Measurements from ENCODE around the gene NPSR1. TPM values are rescaled to one million over a fixed set of nuclear protein-coding genes. Genes with fewer than 3 reads are reported as not detected.

NPSR1 gene
- total RNA-seq, 1 experiment from 2014 or later = not detected

DNA sequence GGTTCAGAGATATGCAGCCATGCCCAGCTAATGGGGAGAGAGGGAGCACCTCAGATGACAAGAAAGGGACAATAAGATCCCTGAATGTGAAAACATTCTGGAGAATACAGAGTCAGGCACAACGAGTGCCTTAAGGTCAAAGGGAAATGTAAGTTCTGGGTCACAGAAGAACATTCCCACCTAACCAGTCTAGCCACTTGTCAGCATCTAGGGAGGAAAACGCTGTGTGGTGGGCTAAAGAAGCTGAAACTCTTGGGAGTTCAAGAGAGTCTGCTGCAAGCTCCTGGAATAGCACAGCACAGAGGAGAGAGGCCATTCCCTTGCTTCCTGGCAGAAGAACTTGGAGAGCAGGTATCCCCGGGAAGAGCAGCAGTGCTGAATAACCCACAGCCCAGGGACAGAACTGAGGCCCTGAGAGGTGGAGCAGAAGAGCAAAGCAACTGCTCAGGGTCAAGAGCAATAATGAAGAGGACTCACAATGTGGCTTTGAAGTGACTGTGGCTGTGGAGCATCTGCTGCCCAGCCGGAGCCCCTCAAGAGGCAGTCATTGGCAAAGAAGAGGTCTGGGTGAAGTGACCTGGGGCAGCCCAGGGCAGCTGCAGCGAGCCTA lies 182.3 kb downstream of the NPSR1 start:
- Histone ChIP-seq H3K4me1 (ENCODE audit: insufficient read depth, low read length) (0 out of 2 replicates have a peak, but pooled peaks cover 3% of the 10 kb centered on the region), H4K20me1 (ENCODE audit: control insufficient read depth, insufficient read depth, insufficient read length) (no peaks in the 10 kb centered on the region), H2BK12ac (ENCODE audit: insufficient read length, low read depth, low read length) (no peak overlapping the region), H3K18ac (ENCODE audit: insufficient read length, low read depth, low read length) (no peak overlapping the region), H3K23me2 (ENCODE audit: insufficient read length, low read depth, low read length, poor library complexity, severe bottlenecking) (no peaks in the 10 kb centered on the region), H2BK15ac (ENCODE audit: low read depth, low read length) (no peak overlapping the region), H3K27me3 (ENCODE audit: insufficient read depth, low read length) (no peaks in the 10 kb centered on the region), H4K5ac (ENCODE audit: insufficient read length, low read depth, low read length) (no peak overlapping the region), H3K79me2 (ENCODE audit: insufficient read depth, low read length) (no peaks in the 10 kb centered on the region), H3K9ac (ENCODE audit: extremely low read depth, insufficient read length, low read length) (no peak overlapping the region), H3K79me1 (ENCODE audit: insufficient read depth, low read depth, low read length, poor library complexity, severe bottlenecking) (no peaks in the 10 kb centered on the region), H4K91ac (ENCODE audit: insufficient read length, low read depth, low read length) (no peak overlapping the region), H2BK20ac (ENCODE audit: low read depth, low read length, poor library complexity, severe bottlenecking) (no peak overlapping the region), H3K23ac (ENCODE audit: insufficient read length, low read depth, low read length) (no peak overlapping the region), H3K14ac (ENCODE audit: insufficient read depth, low read length) (no peak overlapping the region), H2AK5ac (ENCODE audit: insufficient read length, low read length) (no peak overlapping the region), H3K56ac (ENCODE audit: insufficient read length, low read depth, low read length) (no peak overlapping the region), H2BK5ac (ENCODE audit: insufficient read length, low read length) (no peak overlapping the region), H3T11ph (ENCODE audit: low read length) (no peak overlapping the region), H3K4me2 (ENCODE audit: insufficient read depth, insufficient read length, low read length) (no peak overlapping the region), H4K8ac (replicated peaks; ENCODE audit: insufficient read length, low read depth, low read length) (no peak overlapping the region), H3K4ac (ENCODE audit: low read depth, low read length) (no peak overlapping the region), H2BK120ac (ENCODE audit: low read depth, low read length, poor library complexity, severe bottlenecking) (no peak overlapping the region), H2AFZ (ENCODE audit: low read length) (no peak overlapping the region), H3K27ac (ENCODE audit: insufficient read length, low read depth, low read length) (no peak overlapping the region), H3K9me3 (ENCODE audit: control insufficient read depth, low read depth, low read length) (no peaks in the 10 kb centered on the region)
- Mint-ChIP-seq H3K36me3 (ENCODE audit: insufficient read depth in 1 of 3, low read depth in 3 of 3) (peaks cover 0 to 15% (median 0%) of the 10 kb centered on the region in 3 experiments; a peak in 2 of 7 replicates), H3K27ac (no peak overlapping the region; a peak in 1 of 7 replicates), H3K4me3 (no peak overlapping the region), H3K4me1 (peaks cover 5 to 19% of the 10 kb centered on the region in 2 experiments), H3K27me3 (ENCODE audit: low read depth) (no peaks in the 10 kb centered on the region; the same call in 1 of the 2 replicates), H3K9me3 (peaks cover 8 to 14% of the 10 kb centered on the region in 2 experiments)
- DNase-seq = no peak
- TF ChIP-seq, protein P1, sequence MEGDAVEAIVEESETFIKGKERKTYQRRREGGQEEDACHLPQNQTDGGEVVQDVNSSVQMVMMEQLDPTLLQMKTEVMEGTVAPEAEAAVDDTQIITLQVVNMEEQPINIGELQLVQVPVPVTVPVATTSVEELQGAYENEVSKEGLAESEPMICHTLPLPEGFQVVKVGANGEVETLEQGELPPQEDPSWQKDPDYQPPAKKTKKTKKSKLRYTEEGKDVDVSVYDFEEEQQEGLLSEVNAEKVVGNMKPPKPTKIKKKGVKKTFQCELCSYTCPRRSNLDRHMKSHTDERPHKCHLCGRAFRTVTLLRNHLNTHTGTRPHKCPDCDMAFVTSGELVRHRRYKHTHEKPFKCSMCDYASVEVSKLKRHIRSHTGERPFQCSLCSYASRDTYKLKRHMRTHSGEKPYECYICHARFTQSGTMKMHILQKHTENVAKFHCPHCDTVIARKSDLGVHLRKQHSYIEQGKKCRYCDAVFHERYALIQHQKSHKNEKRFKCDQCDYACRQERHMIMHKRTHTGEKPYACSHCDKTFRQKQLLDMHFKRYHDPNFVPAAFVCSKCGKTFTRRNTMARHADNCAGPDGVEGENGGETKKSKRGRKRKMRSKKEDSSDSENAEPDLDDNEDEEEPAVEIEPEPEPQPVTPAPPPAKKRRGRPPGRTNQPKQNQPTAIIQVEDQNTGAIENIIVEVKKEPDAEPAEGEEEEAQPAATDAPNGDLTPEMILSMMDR (conservative IDR thresholded peaks at IDR 0.05) = no peak
- no CpG with 5 or more reads among the region's 5 CpGs for WGBS (ENCODE audit: extremely low coverage, insufficient read length, low lambda C conversion rate)
